HL-60 (cell line): Measurements from ENCODE around the gene IRAK1.

Source experiments
- DNase-seq, 2 experiments: peaks; one replicate each; pipeline ENCODE4 v3.0.0-alpha.2; 2010 to 2020; ENCODE audit warnings: low read depth in 1 of 2, low spot score in 1 of 2
- H3K27ac ChIP-seq: fragments of 250-450 bp; sonication (Bioruptor Pico); replicated peaks from 2 replicates; pipeline ENCODE4 v1.5.1; 2020; ENCODE audit warnings: mild to moderate bottlenecking, moderate library complexity
- H3K27me3 ChIP-seq: fragments of 250-450 bp; sonication (Bioruptor Pico); 2 replicates; pipeline ENCODE4 v1.5.1; 2021; ENCODE audit warnings: mild to moderate bottlenecking, moderate library complexity; ENCODE audit not compliant: insufficient read depth, poor library complexity, severe bottlenecking
- H3K4me3 ChIP-seq: replicated peaks from 2 replicates; pipeline ENCODE4 v1.5.1; 2011; ENCODE audit warnings: mild to moderate bottlenecking, control low read depth, low read length; ENCODE audit not compliant: insufficient read depth
- CTCF ChIP-seq: IDR thresholded peaks from one replicate; pipeline ENCODE4 v1.5.1; 2011; ENCODE audit warnings: low read length, control low read depth, inconsistent platforms; ENCODE audit not compliant: insufficient read depth
- GABPA ChIP-seq: IDR thresholded peaks from 2 replicates; pipeline ENCODE4 v1.6.1; 2012; ENCODE audit warnings: low read depth
- POLR2AphosphoS5 ChIP-seq: IDR thresholded peaks from 2 replicates; pipeline ENCODE4 v1.6.1; 2012; ENCODE audit warnings: low read depth
- SPI1 ChIP-seq: IDR thresholded peaks from 2 replicates; pipeline ENCODE4 v1.6.1; 2012; ENCODE audit warnings: low read depth, mild to moderate bottlenecking, borderline replicate concordance
- TF ChIP-seq, protein P1 (sequence below): IDR thresholded peaks from 2 replicates; pipeline ENCODE4 v1.6.1; 2012; ENCODE audit warnings: low read depth; ENCODE audit not compliant: insufficient replicate concordance

Gene IRAK1

GRCh38 chrX:154027986-154028385 lies 8.3 kb upstream of the IRAK1 start:
- Histone ChIP-seq H3K27me3 (no peaks in the 10 kb centered on the region), H3K27ac (peak overlapping the region; percentile 27; the same call in 1 of the 2 replicates), H3K4me3 (no peak overlapping the region)
- DNase-seq = no peak
- TF ChIP-seq, protein P1, sequence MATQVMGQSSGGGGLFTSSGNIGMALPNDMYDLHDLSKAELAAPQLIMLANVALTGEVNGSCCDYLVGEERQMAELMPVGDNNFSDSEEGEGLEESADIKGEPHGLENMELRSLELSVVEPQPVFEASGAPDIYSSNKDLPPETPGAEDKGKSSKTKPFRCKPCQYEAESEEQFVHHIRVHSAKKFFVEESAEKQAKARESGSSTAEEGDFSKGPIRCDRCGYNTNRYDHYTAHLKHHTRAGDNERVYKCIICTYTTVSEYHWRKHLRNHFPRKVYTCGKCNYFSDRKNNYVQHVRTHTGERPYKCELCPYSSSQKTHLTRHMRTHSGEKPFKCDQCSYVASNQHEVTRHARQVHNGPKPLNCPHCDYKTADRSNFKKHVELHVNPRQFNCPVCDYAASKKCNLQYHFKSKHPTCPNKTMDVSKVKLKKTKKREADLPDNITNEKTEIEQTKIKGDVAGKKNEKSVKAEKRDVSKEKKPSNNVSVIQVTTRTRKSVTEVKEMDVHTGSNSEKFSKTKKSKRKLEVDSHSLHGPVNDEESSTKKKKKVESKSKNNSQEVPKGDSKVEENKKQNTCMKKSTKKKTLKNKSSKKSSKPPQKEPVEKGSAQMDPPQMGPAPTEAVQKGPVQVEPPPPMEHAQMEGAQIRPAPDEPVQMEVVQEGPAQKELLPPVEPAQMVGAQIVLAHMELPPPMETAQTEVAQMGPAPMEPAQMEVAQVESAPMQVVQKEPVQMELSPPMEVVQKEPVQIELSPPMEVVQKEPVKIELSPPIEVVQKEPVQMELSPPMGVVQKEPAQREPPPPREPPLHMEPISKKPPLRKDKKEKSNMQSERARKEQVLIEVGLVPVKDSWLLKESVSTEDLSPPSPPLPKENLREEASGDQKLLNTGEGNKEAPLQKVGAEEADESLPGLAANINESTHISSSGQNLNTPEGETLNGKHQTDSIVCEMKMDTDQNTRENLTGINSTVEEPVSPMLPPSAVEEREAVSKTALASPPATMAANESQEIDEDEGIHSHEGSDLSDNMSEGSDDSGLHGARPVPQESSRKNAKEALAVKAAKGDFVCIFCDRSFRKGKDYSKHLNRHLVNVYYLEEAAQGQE = no peak
- no peak for TF ChIP-seq POLR2AphosphoS5
- TF ChIP-seq GABPA = no peak
- TF ChIP-seq SPI1 = no peak
- TF ChIP-seq CTCF = no peak

DNA sequence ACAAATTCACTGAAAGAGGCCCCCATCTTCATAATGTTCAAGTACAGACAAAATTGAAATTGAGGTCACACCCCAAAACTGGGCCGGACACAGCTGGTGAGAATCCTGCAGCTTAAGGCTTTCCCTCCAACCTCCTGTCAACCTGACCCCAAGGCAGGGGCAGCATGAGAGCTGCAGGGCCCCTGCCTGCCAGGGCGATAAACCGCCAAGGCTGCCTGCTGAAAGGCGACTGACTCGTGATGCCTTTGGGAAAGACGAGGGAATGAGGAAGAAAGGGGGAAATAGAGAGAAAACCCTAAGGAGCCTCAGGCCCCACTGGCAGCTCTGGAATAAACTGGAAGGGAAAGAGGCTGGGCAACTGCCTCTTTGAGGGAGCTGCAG lies 7.3 kb upstream of the IRAK1 start:
- TF ChIP-seq GABPA = no peak
- no peak for TF ChIP-seq POLR2AphosphoS5
- no peak for TF ChIP-seq SPI1
- TF ChIP-seq, protein P1 = no peak
- no peak for TF ChIP-seq CTCF
- DNase-seq = no peak
- H3K27me3 ChIP-seq = no peaks in the 10 kb centered on the region
- no peak overlapping the region for H3K4me3 ChIP-seq
- no peak overlapping the region for H3K27ac ChIP-seq

- no peak for DNase-seq
- no peak overlapping the region for H3K4me3 ChIP-seq
- H3K27me3 ChIP-seq = no peaks in the 10 kb centered on the region
- no peak for TF ChIP-seq CTCF
- no peak for TF ChIP-seq GABPA
- no peak overlapping the region for H3K27ac ChIP-seq
Observed at GRCh38 chrX:154026136-154027021, 6.7 kb upstream of the IRAK1 start.

DNA sequence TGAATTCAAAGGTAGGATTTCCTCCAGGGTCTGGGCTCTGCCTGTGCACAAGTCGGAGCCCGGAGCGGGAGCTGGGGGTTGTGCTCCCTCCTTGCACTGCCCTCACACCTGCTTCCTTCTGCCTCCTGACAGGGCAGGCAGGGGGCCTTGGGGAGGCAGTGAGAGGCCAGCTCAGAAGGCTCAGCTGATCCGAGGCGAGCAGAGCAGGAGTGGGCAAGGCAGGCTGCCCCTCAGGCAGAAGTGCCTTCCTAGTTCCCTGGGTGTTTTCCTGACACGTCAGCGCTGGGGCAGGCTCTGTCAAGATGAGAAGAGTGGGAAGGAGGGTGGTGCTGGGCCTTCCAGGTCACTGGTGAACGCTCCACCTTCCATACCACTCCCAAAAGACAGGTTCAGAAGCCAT lies 5.5 kb upstream of the IRAK1 start:
- no peaks in the 10 kb centered on the region for H3K27me3 ChIP-seq
- no peak for DNase-seq
- no peak overlapping the region; the same call in 1 of the 2 replicates for H3K27ac ChIP-seq
- TF ChIP-seq GABPA (no peak), POLR2AphosphoS5 (no peak), SPI1 (no peak), CTCF (no peak)
- TF ChIP-seq, protein P1 = no peak
- no peak overlapping the region for H3K4me3 ChIP-seq
